ENCODE results near the gene INPP5K. TPM values are rescaled to one million over a fixed set of nuclear protein-coding genes. Genes with fewer than 3 reads are reported as not detected.

Gene INPP5K
- total RNA-seq, 2 experiments from 2014 or later, result 199 to 207 TPM

- CTCF ChIA-PET, result interaction anchor here (1.1 kb wide), 1 partner anchor 9 kb away, joined by 4 read pairs; no protein-coding TSS in a partner anchor
Measured at GRCh38 chr17:1542316-1542715, 25.9 kb upstream of the INPP5K start.

GRCh38 chr17:1541367-1541904, 25.0 kb upstream of the INPP5K start:
- intact Hi-C loops (cut with DNase I, micrococcal nuclease), result no loop called here
- Mint-ChIP-seq H3K4me3 (no peak overlapping the region), H3K27ac (no peak overlapping the region), H3K9me3 (no peaks in the 10 kb centered on the region), H3K27me3 (no peaks in the 10 kb centered on the region), H3K36me3 (ENCODE audit: low read depth) (peaks cover 69% of the 10 kb centered on the region), H3K4me1 (ENCODE audit: low read depth) (no peaks in the 10 kb centered on the region)
- Histone ChIP-seq H3K9me3 (ENCODE audit: control insufficient read depth in 1 of 2, insufficient read depth in 1 of 2, low read length in 2 of 2) (no peaks in the 10 kb centered on the region), H3K4me3 (ENCODE audit: low read length) (no peak overlapping the region), H3K27me3 (ENCODE audit: control insufficient read depth in 1 of 2, insufficient read depth in 2 of 2, low read length in 2 of 2) (no peaks in the 10 kb centered on the region), H3K4me1 (ENCODE audit: insufficient read depth, low read length) (no peaks in the 10 kb centered on the region), H3K36me3 (ENCODE audit: insufficient read depth, low read length) (peaks cover 73% of the 10 kb centered on the region), H3K27ac (ENCODE audit: low read depth in 1 of 2, low read length in 2 of 2) (no peak overlapping the region)
- no peak for TF ChIP-seq CTCF (IDR thresholded peaks at IDR 0.05)
- DNase-seq, result no peak
- CTCF ChIA-PET, result no interaction called here
- ATAC-seq (ENCODE audit: poor library complexity), result no peak
- POLR2A ChIA-PET, result no interaction called here

More at GRCh38 chr17:1542316-1542715, 25.9 kb upstream of the INPP5K start:
- ATAC-seq (ENCODE audit: poor library complexity) (no peak), DNase-seq (no peak)
- no peaks in the 10 kb centered on the region for H3K27me3 Mint-ChIP-seq
- peaks cover 76% of the 10 kb centered on the region for H3K36me3 Mint-ChIP-seq (ENCODE audit: low read depth)
- intact Hi-C loops (cut with DNase I, micrococcal nuclease), result no loop called here
- no peaks in the 10 kb centered on the region for H3K9me3 Mint-ChIP-seq
- POLR2A ChIA-PET, result no interaction called here
- H3K27ac Mint-ChIP-seq, result no peak overlapping the region
- Histone ChIP-seq H3K9me3 (ENCODE audit: control insufficient read depth in 1 of 2, insufficient read depth in 1 of 2, low read length in 2 of 2) (no peaks in the 10 kb centered on the region), H3K4me3 (ENCODE audit: low read length) (no peak overlapping the region), H3K36me3 (ENCODE audit: insufficient read depth, low read length) (peaks cover 82% of the 10 kb centered on the region), H3K27me3 (ENCODE audit: control insufficient read depth in 1 of 2, insufficient read depth in 2 of 2, low read length in 2 of 2) (no peaks in the 10 kb centered on the region), H3K4me1 (ENCODE audit: insufficient read depth, low read length) (no peaks in the 10 kb centered on the region), H3K27ac (ENCODE audit: low read depth in 1 of 2, low read length in 2 of 2) (no peak overlapping the region)
- H3K4me3 Mint-ChIP-seq, result no peak overlapping the region
- no peak for TF ChIP-seq CTCF (IDR thresholded peaks at IDR 0.05)
- no peaks in the 10 kb centered on the region for H3K4me1 Mint-ChIP-seq (ENCODE audit: low read depth)

GRCh38 chr17:1539811-1540210, 23.4 kb upstream of the INPP5K start:
- POLR2A ChIA-PET, result no interaction called here
- H3K36me3 ChIP-seq (ENCODE audit: insufficient read depth, low read length), result peaks cover 70% of the 10 kb centered on the region
- H3K27ac ChIP-seq (ENCODE audit: low read depth in 1 of 2, low read length in 2 of 2), result no peak overlapping the region

More at GRCh38 chr17:1539811-1540210, 23.4 kb upstream of the INPP5K start:
- no peak for DNase-seq
- CTCF ChIA-PET, result no interaction called here
- no peak for ATAC-seq (ENCODE audit: poor library complexity)
- Mint-ChIP-seq H3K27ac (no peak overlapping the region), H3K9me3 (no peaks in the 10 kb centered on the region), H3K4me3 (no peak overlapping the region), H3K27me3 (no peaks in the 10 kb centered on the region), H3K4me1 (ENCODE audit: low read depth) (no peaks in the 10 kb centered on the region), H3K36me3 (ENCODE audit: low read depth) (peaks cover 67% of the 10 kb centered on the region)
- intact Hi-C loops (cut with DNase I, micrococcal nuclease), result no loop called here
- H3K4me1 ChIP-seq (ENCODE audit: insufficient read depth, low read length), result no peaks in the 10 kb centered on the region
- H3K9me3 ChIP-seq (ENCODE audit: control insufficient read depth in 1 of 2, insufficient read depth in 1 of 2, low read length in 2 of 2), result no peaks in the 10 kb centered on the region
- H3K4me3 ChIP-seq (ENCODE audit: low read length), result no peak overlapping the region
- H3K27me3 ChIP-seq (ENCODE audit: control insufficient read depth in 1 of 2, insufficient read depth in 2 of 2, low read length in 2 of 2), result no peaks in the 10 kb centered on the region
- no peak for TF ChIP-seq CTCF (IDR thresholded peaks at IDR 0.05)

All from CD4-positive, alpha-beta T cell (primary cell).